ENCODE data around the gene LRRC37A2.
"Not testable (repeated sequence)": the region's sequence is repeated elsewhere in the genome, so short reads cannot be mapped to it uniquely, and the experiment has no call there.

Gene LRRC37A2

GRCh38 chr17:46598344-46598931, 86.2 kb downstream of the LRRC37A2 start:
- DNase-seq (ENCODE audit: low read depth) = not testable (repeated sequence)

- not testable (repeated sequence) for DNase-seq (ENCODE audit: low read depth)
Measured at GRCh38 chr17:46600767-46601166, 88.5 kb downstream of the LRRC37A2 start.

GRCh38 chr17:46603125-46603524, 90.9 kb downstream of the LRRC37A2 start:
- DNase-seq (ENCODE audit: low read depth) = not testable (repeated sequence)

Data from activated T-cell treated with anti-CD3 and anti-CD28 coated beads for 48 hours (primary cell).